HepG2 (cell line): ENCODE data around the gene TBC1D25. TPM values are rescaled to one million over a fixed set of nuclear protein-coding genes. Genes with fewer than 3 reads are reported as not detected.

Experiments
- ADNP ChIP-seq: sonication (generic); formaldehyde crosslinking; IDR thresholded peaks from 2 replicates; pipeline ENCODE4 v1.4.0; 2020; ENCODE audit warnings: missing genetic modification reagents
- DNMT3B ChIP-seq: conservative IDR thresholded peaks from 2 replicates; pipeline ENCODE4 v1.6.1; 2016; ENCODE audit warnings: missing biosample characterization, control low read depth
- ERF ChIP-seq: IDR thresholded peaks from 2 replicates; pipeline ENCODE4 v1.6.1; 2018; ENCODE audit warnings: missing biosample characterization, missing genetic modification reagents
- HNRNPLL ChIP-seq: fragments of 200-400 bp; formaldehyde crosslinking; IDR thresholded peaks from 2 replicates; pipeline ENCODE4 v1.6.1; 2017; ENCODE audit warnings: mild to moderate bottlenecking, low read depth, low read length; ENCODE audit not compliant: poor library complexity, severe bottlenecking
- MBD4 ChIP-seq: IDR thresholded peaks from 2 replicates; pipeline ENCODE4 v1.6.1; 2012; ENCODE audit warnings: low read length, inconsistent platforms, borderline replicate concordance
- MEIS1 ChIP-seq: sonication (generic); formaldehyde crosslinking; IDR thresholded peaks from 2 replicates; pipeline ENCODE4 v1.9.0; 2021; ENCODE audit warnings: mild to moderate bottlenecking, missing genetic modification reagents, moderate library complexity, borderline replicate concordance
- PAXIP1 ChIP-seq: sonication (generic); formaldehyde crosslinking; conservative IDR thresholded peaks from 2 replicates; pipeline ENCODE4 v1.4.0; 2020; ENCODE audit warnings: mild to moderate bottlenecking, missing genetic modification reagents, moderate library complexity
- RFX5 ChIP-seq: IDR thresholded peaks from 2 replicates; pipeline ENCODE4 v1.6.1; 2011; ENCODE audit warnings: low read depth, low read length, improper control_type of control experiment
- ZIK1 ChIP-seq: sonication (generic); formaldehyde crosslinking; IDR thresholded peaks from 2 replicates; pipeline ENCODE4 v1.5.0; 2020; ENCODE audit warnings: mild to moderate bottlenecking, low read depth, missing genetic modification reagents, borderline replicate concordance
- ZNF512 ChIP-seq: sonication (generic); formaldehyde crosslinking; IDR thresholded peaks from 2 replicates; pipeline ENCODE4 v1.4.0; 2020; ENCODE audit warnings: mild to moderate bottlenecking, missing genetic modification reagents
- ZNF737 ChIP-seq: sonication (generic); formaldehyde crosslinking; IDR thresholded peaks from 2 replicates; pipeline ENCODE4 v1.5.0; 2020; ENCODE audit warnings: missing genetic modification reagents, mild to moderate bottlenecking, borderline replicate concordance
- polyA plus RNA-seq, 8 experiments: library from polyadenylated mRNA; depleted of rRNA in 3 of 8; stranded (reverse) in 7 of 8; unstranded in 1 of 8; fragments of >200 nt; fragmentation: Illumina TruSeq in 4 of 8; extraction: Trizol in 4 of 8; gene quantifications; 2 replicates each; pipeline versions ENCODE4 v1.2.1 to v1.2.3, GENCODE V29; 2011 to 2016; ENCODE audit warnings: low read depth in 4 of 8, missing spikeins in 1 of 8, mixed read lengths in 1 of 8; ENCODE audit not compliant: insufficient read depth in 1 of 8
- total RNA-seq, 5 experiments: library from RNA; depleted of rRNA; stranded (reverse); fragments of >200 nt; fragmentation: Illumina TruSeq; extraction: Trizol; gene quantifications; 2 replicates each; pipeline ENCODE4 v1.2.3, GENCODE V29; 2016; ENCODE audit warnings: low read depth in 1 of 5
- TF ChIP-seq, protein P1 (sequence below): sonication (generic); formaldehyde crosslinking; conservative IDR thresholded peaks from 2 replicates; pipeline ENCODE4 v1.4.0; 2020; ENCODE audit warnings: missing genetic modification reagents
- TF ChIP-seq, protein P2 (sequence below): sonication (generic); formaldehyde crosslinking; IDR thresholded peaks from 2 replicates; pipeline ENCODE4 v1.5.1; 2020; ENCODE audit warnings: mild to moderate bottlenecking, missing genetic modification reagents, moderate library complexity

Gene TBC1D25
- total and polyA plus RNA-seq, 2 of the 13 experiments (the other 11 are each of a cell fraction or from before 2014, with no cell fraction given), result 3.5 to 4.7 TPM

DNA sequence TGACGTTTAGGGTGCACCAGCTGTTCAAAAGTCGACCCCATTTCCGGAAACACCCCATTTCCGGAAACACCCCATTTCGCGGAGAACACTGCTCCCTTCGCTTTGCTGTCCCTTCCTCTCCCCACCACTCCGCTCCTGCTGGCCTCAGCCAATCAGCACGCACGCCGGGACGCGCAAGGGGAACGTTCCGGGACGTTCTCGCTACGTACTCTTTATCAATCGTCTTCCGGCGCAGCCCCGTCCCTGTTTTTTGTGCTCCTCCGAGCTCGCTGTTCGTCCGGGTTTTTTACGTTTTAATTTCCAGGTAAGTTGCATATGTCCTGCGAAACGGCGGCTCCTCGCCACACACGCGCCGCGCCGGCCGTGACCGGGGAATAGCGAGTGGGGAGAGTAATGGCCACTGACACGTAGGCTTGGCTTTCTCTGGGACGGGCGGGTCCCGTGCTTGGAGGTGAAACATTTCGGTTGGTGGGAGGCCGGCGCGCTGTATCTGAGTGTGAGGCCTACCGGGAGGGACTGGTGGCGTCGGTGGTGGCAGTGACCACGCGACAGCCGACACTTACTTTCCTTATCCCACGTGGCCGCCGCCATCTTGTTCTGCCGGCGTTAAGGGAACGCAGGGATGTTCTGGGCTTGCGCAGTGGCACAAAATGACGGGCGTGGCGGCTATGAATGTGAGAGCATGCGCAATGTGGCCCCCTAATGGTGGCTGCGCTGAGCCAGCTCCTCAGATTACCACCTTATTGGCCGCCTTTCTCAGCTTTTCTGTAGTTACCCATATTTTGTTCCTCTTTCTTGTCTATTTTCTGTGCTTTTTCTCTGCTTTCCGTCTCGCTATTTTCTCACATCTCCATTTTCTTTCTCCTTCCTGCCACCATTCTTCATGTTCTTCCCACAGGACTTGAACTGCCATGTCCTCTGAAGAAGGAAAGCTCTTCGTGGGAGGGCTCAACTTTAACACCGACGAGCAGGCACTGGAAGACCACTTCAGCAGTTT lies 35.1 kb downstream of the TBC1D25 start, which contains the start of gene RBM3 (continued):
- TF ChIP-seq PAXIP1 (CRISPR knock-in tag) (no peak), MBD4 (no peak), DNMT3B (CRISPR knock-in tag) (no peak), ZIK1 (no peak), HNRNPLL (peak; percentile 53), MEIS1 (CRISPR knock-in tag) (no peak), RFX5 (no peak), ZNF737 (CRISPR knock-in tag) (no peak), ZNF512 (CRISPR knock-in tag) (no peak), ADNP (CRISPR knock-in tag) (no peak), ERF (CRISPR knock-in tag) (no peak)
- TF ChIP-seq, protein P1, sequence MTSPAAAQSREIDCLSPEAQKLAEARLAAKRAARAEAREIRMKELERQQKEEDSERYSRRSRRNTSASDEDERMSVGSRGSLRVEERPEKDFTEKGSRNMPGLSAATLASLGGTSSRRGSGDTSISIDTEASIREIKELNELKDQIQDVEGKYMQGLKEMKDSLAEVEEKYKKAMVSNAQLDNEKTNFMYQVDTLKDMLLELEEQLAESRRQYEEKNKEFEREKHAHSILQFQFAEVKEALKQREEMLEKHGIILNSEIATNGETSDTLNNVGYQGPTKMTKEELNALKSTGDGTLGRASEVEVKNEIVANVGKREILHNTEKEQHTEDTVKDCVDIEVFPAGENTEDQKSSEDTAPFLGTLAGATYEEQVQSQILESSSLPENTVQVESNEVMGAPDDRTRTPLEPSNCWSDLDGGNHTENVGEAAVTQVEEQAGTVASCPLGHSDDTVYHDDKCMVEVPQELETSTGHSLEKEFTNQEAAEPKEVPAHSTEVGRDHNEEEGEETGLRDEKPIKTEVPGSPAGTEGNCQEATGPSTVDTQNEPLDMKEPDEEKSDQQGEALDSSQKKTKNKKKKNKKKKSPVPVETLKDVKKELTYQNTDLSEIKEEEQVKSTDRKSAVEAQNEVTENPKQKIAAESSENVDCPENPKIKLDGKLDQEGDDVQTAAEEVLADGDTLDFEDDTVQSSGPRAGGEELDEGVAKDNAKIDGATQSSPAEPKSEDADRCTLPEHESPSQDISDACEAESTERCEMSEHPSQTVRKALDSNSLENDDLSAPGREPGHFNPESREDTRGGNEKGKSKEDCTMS (CRISPR knock-in tag), result no peak
- TF ChIP-seq, protein P2, sequence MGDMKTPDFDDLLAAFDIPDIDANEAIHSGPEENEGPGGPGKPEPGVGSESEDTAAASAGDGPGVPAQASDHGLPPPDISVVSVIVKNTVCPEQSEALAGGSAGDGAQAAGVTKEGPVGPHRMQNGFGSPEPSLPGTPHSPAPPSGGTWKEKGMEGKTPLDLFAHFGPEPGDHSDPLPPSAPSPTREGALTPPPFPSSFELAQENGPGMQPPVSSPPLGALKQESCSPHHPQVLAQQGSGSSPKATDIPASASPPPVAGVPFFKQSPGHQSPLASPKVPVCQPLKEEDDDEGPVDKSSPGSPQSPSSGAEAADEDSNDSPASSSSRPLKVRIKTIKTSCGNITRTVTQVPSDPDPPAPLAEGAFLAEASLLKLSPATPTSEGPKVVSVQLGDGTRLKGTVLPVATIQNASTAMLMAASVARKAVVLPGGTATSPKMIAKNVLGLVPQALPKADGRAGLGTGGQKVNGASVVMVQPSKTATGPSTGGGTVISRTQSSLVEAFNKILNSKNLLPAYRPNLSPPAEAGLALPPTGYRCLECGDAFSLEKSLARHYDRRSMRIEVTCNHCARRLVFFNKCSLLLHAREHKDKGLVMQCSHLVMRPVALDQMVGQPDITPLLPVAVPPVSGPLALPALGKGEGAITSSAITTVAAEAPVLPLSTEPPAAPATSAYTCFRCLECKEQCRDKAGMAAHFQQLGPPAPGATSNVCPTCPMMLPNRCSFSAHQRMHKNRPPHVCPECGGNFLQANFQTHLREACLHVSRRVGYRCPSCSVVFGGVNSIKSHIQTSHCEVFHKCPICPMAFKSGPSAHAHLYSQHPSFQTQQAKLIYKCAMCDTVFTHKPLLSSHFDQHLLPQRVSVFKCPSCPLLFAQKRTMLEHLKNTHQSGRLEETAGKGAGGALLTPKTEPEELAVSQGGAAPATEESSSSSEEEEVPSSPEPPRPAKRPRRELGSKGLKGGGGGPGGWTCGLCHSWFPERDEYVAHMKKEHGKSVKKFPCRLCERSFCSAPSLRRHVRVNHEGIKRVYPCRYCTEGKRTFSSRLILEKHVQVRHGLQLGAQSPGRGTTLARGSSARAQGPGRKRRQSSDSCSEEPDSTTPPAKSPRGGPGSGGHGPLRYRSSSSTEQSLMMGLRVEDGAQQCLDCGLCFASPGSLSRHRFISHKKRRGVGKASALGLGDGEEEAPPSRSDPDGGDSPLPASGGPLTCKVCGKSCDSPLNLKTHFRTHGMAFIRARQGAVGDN (CRISPR knock-in tag), result peak; percentile 97
